HT1080 (cell line): ENCODE measurements around the gene CASK. TPM values are rescaled to one million over a fixed set of nuclear protein-coding genes. Genes with fewer than 3 reads are reported as not detected.

Source experiments
- DNase-seq: peaks from one replicate; pipeline ENCODE4 v3.0.0-alpha.2; 2015; ENCODE audit warnings: low read depth
- polyA plus RNA-seq, 2 experiments: library from polyadenylated mRNA; depleted of rRNA; stranded (reverse); fragments of >200 nt; gene quantifications; 2 replicates each; pipeline ENCODE4 v1.2.3, GENCODE V29; 2015
- total RNA-seq: library from RNA; depleted of rRNA; stranded (reverse); fragments of >200 nt; shearing (Covaris generic); gene quantifications from 2 replicates; pipeline ENCODE4 v1.2.3, GENCODE V29; 2014; rRNA removed

The CASK gene
- 11.8 and 12.7 TPM in 2 replicates for total RNA-seq
- 12.0 and 12.2 TPM in 2 replicates for polyA plus RNA-seq (2015; cell fraction: cytosol; rRNA removed)
- 15.2 and 16.9 TPM in 2 replicates for polyA plus RNA-seq (2015; cell fraction: nucleus; rRNA removed)

- peak; percentile 85 for DNase-seq
Observed at GRCh38 chrX:41923211-41923977, at the start of gene CASK. Gene CASK, minus strand, starts transcription at chrX:41923554. Its CDS starts 566 bp downstream, at chrX:41922988.

DNA sequence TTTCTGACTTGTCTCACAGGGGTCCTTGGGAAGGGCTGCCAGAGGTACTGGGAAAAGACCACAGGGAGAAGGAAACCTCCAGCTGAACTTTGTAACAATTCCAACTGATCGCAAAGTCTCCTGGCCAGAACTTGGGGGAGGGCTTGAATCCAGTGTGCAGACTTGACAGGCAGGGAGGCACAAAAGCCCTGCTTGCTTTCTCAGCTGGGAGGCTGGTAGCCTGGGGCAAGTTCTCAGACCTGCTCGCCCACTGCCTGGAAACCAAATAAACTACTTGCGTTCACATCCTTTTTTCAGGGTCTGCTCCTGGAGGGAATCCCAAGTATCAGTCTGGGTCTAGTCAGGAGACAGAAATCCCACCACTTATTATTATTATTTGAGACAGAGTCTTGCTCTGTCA lies 48.0 kb upstream of the CASK start:
- DNase-seq = no peak

DNA sequence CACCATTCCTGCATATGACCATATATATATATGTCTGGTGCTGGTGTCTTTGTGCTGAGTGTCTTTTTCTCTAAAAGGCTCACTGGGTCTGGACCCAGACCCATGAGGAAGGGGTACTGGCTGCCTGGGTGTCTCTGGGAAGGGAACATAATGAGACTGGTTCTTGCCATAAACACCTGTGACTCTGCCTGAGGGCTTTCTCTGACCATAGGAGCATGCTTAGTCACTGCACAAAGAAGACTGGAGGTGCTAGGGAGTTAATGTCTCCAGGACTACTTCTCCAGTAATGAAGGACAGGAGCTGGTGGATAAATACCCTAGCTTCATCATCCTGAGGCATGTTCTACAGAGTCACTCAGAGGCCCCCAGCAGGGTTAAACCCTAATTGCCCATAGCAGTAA lies 47.1 kb upstream of the CASK start:
- no peak for DNase-seq

GRCh38 chrX:41963348-41963747 lies 40.0 kb upstream of the CASK start:
- DNase-seq = no peak

GRCh38 chrX:41960142-41960541 lies 36.8 kb upstream of the CASK start:
- DNase-seq = no peak

DNA sequence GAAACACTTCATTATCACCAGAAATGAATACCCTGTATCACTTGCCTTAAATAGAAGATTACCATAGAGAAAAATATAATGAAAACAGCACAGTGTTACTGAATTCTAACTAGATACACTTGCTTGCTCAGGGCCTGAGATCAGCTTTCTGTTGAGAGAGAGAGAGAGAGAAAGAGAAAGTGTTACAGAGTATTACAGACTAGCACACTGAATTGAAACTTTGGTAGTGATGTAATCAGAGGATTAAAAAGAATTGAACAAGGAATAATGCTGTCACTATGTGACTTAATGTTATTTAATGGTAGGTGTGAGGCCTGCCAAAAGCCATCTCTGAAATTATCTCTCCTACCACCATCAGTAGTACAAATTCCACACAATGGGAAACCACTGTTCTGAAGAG lies 35.5 kb upstream of the CASK start:
- DNase-seq = no peak

- DNase-seq = peak; percentile 4
Observed at GRCh38 chrX:41956027-41956426, 32.7 kb upstream of the CASK start.

GRCh38 chrX:41952102-41952501 lies 28.7 kb upstream of the CASK start:
- no peak for DNase-seq

DNA sequence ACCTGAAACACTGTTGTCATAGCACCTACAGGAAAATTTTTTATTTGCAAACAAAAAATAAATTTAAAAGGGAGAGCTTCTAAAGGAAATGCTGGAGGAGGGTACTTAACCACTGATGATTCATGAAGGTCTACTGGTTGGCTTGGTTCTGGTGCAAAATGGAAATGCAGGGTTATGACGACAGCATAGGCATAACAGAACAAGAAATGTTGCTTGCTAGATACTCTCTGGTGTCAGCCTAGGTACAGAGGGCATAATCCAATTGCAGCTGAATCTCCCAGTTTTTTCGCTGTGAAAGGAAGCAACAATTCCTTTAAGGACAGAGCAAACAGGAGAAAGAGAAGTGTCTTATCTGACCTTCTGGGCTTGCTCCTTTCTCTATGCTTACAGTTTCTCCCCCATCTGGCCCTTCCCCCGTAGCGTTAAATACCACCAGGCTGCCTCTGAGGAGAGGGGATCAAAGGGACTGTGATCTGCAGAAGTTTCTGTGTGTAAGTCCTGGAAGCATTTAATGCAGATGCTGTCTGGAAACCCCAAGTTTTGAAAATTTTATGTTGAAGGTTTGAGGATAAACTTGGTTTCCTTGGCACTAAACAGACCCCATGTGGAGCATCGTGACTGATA lies 23.7 kb upstream of the CASK start:
- DNase-seq = peak; percentile 24

DNA sequence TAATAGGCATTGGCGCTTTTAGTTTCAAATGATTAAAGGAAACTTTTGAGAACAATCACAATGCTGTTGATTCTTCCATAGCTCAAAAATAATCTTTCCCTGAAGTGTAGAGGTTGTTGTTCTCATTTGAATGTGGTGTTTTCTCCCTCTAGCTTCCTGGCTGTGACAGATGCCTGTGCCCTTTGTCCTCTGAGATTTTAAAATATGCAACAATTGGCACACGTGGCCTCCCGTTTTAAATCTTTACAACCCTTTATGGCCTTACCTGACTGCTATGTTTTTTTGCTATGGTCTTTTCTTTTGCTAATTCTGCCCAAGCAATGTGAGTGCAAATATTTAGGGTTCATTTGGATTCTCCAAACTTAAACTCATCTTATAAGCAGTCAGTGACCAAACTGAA lies 22.9 kb upstream of the CASK start:
- DNase-seq = no peak

DNA sequence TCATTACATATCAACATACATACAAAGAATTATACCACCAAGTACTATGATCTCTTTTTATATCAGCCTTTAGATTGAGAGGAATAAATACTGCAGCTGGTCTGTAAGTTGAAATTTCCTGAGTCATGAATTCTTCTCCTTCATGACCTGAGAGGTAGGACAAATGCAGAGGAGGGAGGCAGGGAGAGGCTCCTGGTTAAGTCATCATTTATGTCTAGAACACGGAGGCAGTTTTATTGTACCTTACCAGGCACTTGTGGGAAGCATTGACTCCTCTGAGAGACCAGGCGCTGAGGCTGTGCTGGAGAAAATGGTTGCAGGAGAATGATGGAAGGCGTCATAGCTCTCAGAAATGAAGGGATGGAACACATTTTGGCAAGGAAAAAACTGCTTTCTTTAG lies 12.5 kb upstream of the CASK start:
- DNase-seq = no peak

- DNase-seq = no peak
Observed at GRCh38 chrX:41933546-41933945, 10.2 kb upstream of the CASK start.

DNA sequence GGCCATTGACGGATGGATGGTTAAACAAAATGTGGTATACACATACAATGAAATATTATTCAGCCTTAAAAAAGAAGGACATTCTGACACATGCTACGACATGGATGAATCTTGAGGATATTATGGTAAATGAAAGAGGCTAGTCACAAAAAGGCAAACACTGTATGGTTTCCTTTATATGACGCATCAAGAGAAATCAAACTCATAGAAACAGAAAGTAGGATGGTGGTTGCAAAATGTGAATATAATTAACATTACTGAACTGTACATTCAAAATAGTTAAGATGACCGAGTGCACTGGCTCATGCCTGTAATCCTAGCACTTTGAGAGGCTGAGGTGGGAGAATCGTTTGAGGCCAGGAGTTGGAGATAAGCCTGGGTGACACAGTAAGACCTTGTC lies 9.5 kb upstream of the CASK start:
- no peak for DNase-seq

GRCh38 chrX:41931591-41931990 lies 8.2 kb upstream of the CASK start:
- DNase-seq = no peak

DNA sequence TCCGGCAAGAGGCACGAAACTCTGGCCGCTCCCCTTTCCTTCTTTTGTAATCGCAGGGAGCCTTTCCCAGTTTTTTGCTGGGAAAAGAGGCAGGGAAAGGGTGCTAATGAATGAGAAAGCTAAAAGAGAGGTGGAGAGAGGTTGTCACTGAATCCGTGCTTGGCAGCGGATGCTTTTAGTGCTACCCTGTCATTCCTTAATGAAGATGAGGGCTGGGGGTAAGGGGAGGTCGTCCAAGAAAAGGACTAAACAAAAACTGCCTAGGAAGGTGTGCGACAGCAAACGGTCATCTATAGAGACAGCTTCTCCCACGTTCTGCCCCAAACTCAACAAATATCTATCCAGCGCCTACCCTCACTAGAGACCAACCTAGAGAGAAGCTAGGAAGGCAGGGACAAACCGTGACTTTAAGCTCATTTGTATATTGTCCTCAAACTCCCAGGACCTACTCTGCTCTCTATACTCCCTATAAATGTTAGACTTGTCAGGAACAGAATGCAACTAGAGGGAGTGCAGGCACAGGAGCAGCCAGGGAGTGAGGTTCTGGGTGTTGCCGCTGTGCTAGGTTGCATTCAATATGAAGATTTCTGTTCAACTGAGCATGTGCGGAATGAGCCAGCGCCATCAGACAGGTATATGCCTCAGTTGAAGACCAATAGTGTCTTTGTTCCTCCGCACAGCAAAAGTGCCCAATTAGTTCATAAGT lies 777 bp upstream of the CASK start:
- peak; percentile 23 for DNase-seq

- peak; percentile 5 for DNase-seq
Observed at GRCh38 chrX:41922431-41923151, 763 bp downstream of the CASK start.

DNA sequence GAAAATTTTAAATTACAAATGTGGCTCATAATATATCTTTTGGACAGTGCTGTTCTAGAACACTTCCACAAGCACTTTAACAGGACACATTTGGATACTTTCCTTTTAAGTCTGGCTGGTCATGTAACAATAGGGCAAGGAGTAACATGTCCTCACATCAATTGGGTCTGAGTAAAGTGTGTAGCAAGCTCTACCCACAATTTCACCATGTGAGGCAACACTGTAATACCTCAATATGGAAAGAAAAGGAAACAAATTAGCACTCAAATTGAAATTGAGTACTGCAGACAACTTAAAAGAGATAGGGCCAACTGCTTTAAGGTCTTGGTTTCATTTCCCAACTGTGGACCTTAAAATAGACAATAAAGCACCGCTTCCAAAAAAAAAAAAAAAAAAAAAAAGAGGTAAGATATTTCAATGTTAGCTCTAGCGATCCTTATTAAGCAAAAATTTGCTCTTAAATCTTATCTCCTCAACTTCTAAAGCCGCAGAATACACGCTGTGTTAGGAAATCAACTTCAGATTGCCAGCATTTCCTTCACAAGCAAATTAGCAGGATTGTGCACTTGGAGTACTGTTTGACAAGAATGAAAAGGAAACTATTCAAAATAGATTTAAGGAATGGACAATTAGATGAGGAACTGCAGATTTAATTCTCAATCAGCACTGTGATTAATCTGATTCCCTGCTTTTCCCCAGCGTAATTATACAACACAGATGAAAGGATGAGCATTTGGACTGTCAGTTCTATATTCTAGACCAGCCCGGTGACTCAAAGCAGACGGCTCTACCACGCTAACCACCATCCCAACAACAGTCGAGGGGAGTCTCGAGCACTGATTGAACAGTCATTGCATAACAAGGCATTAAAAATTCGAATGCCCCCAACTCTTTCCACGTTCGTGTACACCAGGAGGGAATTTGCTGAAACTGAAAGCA lies 1.6 kb downstream of the CASK start:
- DNase-seq = peak; percentile 18

GRCh38 chrX:41919870-41920269 lies 3.5 kb downstream of the CASK start:
- DNase-seq = no peak

GRCh38 chrX:41917517-41917916 lies 5.8 kb downstream of the CASK start:
- DNase-seq = no peak

DNA sequence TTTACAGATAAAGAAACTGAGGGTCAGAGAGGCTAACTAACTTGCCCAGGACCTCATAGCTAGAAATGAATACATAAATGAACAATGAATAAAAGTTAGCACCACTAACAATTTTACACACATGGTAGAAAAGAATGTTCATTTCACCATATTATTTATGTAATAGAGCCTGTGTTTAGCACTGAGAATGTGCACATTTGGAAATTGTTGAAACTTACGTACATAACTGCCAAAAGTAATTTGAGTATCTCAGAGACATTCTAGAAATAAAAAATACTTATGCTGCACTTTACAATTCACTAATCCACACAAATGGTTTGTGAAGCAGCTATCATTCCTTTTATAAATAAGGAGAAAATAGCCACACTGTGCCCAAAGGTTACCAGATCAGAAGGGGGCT lies 9.9 kb downstream of the CASK start:
- DNase-seq = no peak
